ENCODE measurements around the gene STAG1. TPM values are rescaled to one million over a fixed set of nuclear protein-coding genes. Genes with fewer than 3 reads are reported as not detected.
"Not testable (repeated sequence)": the region's sequence is repeated elsewhere in the genome, so short reads cannot be mapped to it uniquely, and the experiment has no call there.

Gene STAG1
- polyA plus RNA-seq, 1 donor from 2014 or later: 30.8 TPM

DNA sequence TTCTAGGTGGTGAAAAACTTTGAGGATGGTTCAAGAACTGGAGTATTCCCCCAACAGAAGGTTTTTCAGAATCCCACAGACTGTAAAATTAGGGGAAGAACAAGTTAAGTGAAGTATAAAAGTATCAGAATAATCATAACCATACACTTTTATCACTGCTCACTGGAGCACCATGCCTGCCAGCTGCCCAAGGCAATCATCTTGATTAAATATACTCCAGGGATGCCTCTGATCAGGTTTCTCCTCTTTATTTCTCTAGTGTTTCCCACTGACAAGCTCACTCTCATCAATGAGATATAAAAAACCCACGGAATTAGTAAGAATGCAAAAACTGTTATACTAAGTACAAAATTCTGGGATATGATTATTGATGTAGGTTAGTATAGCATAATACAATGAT lies 108.0 kb downstream of the STAG1 start:
- Histone ChIP-seq H3K36me3 (ENCODE audit: insufficient read depth, low read length) (no peaks in the 10 kb centered on the region), H3F3A (ENCODE audit: insufficient read depth, low read length, poor library complexity, severe bottlenecking) (no peaks in the 10 kb centered on the region), H3K27me3 (ENCODE audit: insufficient read depth, low read depth, low read length) (no peaks in the 10 kb centered on the region), H4K20me1 (ENCODE audit: insufficient read depth) (no peaks in the 10 kb centered on the region), H2AFZ (ENCODE audit: low read depth, low read length) (no peak overlapping the region), H3K27ac (ENCODE audit: low read length) (no peak overlapping the region), H3K4me2 (ENCODE audit: low read length) (no peak overlapping the region), H3K4me3 (ENCODE audit: low read length) (no peak overlapping the region), H3K79me2 (replicated peaks; ENCODE audit: insufficient read depth, low read length) (peaks cover 39% of the 10 kb centered on the region), H3K9me3 (ENCODE audit: low read length) (no peaks in the 10 kb centered on the region), H3K9me2 (ENCODE audit: insufficient read depth, low read length) (no peaks in the 10 kb centered on the region), H3K9ac (ENCODE audit: low read length) (no peak overlapping the region)
- no peak for TF ChIP-seq EP300 (conservative IDR thresholded peaks at IDR 0.05; ENCODE audit: poor library complexity, severe bottlenecking)
- TF ChIP-seq TAF1 (IDR thresholded peaks at IDR 0.05; ENCODE audit: low read depth): no peak
- TF ChIP-seq, protein P1, sequence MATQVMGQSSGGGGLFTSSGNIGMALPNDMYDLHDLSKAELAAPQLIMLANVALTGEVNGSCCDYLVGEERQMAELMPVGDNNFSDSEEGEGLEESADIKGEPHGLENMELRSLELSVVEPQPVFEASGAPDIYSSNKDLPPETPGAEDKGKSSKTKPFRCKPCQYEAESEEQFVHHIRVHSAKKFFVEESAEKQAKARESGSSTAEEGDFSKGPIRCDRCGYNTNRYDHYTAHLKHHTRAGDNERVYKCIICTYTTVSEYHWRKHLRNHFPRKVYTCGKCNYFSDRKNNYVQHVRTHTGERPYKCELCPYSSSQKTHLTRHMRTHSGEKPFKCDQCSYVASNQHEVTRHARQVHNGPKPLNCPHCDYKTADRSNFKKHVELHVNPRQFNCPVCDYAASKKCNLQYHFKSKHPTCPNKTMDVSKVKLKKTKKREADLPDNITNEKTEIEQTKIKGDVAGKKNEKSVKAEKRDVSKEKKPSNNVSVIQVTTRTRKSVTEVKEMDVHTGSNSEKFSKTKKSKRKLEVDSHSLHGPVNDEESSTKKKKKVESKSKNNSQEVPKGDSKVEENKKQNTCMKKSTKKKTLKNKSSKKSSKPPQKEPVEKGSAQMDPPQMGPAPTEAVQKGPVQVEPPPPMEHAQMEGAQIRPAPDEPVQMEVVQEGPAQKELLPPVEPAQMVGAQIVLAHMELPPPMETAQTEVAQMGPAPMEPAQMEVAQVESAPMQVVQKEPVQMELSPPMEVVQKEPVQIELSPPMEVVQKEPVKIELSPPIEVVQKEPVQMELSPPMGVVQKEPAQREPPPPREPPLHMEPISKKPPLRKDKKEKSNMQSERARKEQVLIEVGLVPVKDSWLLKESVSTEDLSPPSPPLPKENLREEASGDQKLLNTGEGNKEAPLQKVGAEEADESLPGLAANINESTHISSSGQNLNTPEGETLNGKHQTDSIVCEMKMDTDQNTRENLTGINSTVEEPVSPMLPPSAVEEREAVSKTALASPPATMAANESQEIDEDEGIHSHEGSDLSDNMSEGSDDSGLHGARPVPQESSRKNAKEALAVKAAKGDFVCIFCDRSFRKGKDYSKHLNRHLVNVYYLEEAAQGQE (IDR thresholded peaks at IDR 0.05; ENCODE audit: borderline replicate concordance): no peak
- TF ChIP-seq POLR2AphosphoS5 (IDR thresholded peaks at IDR 0.05): no peak
- TF ChIP-seq, protein P2, sequence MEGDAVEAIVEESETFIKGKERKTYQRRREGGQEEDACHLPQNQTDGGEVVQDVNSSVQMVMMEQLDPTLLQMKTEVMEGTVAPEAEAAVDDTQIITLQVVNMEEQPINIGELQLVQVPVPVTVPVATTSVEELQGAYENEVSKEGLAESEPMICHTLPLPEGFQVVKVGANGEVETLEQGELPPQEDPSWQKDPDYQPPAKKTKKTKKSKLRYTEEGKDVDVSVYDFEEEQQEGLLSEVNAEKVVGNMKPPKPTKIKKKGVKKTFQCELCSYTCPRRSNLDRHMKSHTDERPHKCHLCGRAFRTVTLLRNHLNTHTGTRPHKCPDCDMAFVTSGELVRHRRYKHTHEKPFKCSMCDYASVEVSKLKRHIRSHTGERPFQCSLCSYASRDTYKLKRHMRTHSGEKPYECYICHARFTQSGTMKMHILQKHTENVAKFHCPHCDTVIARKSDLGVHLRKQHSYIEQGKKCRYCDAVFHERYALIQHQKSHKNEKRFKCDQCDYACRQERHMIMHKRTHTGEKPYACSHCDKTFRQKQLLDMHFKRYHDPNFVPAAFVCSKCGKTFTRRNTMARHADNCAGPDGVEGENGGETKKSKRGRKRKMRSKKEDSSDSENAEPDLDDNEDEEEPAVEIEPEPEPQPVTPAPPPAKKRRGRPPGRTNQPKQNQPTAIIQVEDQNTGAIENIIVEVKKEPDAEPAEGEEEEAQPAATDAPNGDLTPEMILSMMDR (IDR thresholded peaks at IDR 0.05; ENCODE audit: poor library complexity, severe bottlenecking): no peak
- TF ChIP-seq EZH2 (IDR thresholded peaks at IDR 0.05; ENCODE audit: borderline replicate concordance, insufficient read depth, low read length, poor library complexity, severe bottlenecking): no peak
- TF ChIP-seq MXI1 (conservative IDR thresholded peaks at IDR 0.05; ENCODE audit: poor library complexity, severe bottlenecking): no peak
- TF ChIP-seq RAD21 (conservative IDR thresholded peaks at IDR 0.05): no peak
- no peak for TF ChIP-seq SMC3 (conservative IDR thresholded peaks at IDR 0.05; ENCODE audit: poor library complexity)

DNA sequence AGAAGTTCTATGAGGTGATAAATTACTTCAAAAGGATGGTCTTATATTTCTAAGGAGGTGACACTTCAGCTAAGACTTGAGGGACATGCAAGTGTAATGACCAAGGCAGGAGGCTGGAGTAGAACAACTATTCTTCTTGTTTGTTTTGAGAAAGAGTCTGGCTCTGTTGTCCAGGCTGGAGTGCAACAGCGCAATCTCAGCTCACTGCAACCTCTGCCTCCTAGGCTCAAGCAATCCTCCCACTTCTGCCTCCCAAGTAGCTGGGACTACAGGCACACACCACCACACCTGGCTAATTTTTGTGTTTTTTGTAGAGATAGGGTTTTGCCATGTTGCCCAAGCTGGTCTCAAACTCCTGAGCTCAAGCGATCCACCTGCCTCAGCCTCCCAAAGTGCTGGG lies 108.8 kb downstream of the STAG1 start:
- not testable (repeated sequence) for H3K4me2 ChIP-seq (ENCODE audit: low read length); H3F3A ChIP-seq (ENCODE audit: insufficient read depth, low read length, poor library complexity, severe bottlenecking); H3K36me3 ChIP-seq (ENCODE audit: insufficient read depth, low read length); H4K20me1 ChIP-seq (ENCODE audit: insufficient read depth); H3K9me2 ChIP-seq (ENCODE audit: insufficient read depth, low read length); H2AFZ ChIP-seq (ENCODE audit: low read depth, low read length); H3K4me3 ChIP-seq (ENCODE audit: low read length); H3K27ac ChIP-seq (ENCODE audit: low read length); H3K27me3 ChIP-seq (ENCODE audit: insufficient read depth, low read depth, low read length); H3K9me3 ChIP-seq (ENCODE audit: low read length); H3K9ac ChIP-seq (ENCODE audit: low read length)
- H3K79me2 ChIP-seq (replicated peaks; ENCODE audit: insufficient read depth, low read length): peaks cover 39% of the 10 kb centered on the region

DNA sequence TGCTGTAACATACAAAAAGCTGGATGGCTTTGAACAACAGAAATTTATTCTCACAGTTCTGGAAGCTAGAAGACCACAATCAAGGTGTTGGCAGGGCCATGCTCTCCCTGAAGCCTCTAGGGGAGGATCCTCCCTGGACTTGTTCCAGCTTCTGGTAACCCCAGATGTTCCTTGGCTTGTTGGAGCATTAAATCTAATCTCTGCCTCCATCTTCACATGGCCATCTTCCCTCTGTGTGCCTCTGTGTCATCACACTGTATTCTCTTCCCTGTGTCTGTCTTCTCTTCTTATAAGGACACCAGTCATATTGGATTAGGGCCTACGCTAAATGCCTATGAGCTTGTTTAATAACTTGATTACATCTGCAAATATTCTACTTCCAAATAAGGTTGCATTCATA lies 109.5 kb downstream of the STAG1 start:
- Histone ChIP-seq H3K9me3 (ENCODE audit: low read length) (no peaks in the 10 kb centered on the region), H4K20me1 (ENCODE audit: insufficient read depth) (no peaks in the 10 kb centered on the region), H3K4me3 (ENCODE audit: low read length) (no peak overlapping the region), H3K27ac (ENCODE audit: low read length) (no peak overlapping the region), H3K27me3 (ENCODE audit: insufficient read depth, low read depth, low read length) (no peaks in the 10 kb centered on the region), H3K9ac (ENCODE audit: low read length) (no peak overlapping the region), H3K4me2 (ENCODE audit: low read length) (no peak overlapping the region), H3F3A (ENCODE audit: insufficient read depth, low read length, poor library complexity, severe bottlenecking) (no peaks in the 10 kb centered on the region), H3K79me2 (replicated peaks; ENCODE audit: insufficient read depth, low read length) (peaks cover 38% of the 10 kb centered on the region), H3K9me2 (ENCODE audit: insufficient read depth, low read length) (no peaks in the 10 kb centered on the region), H3K36me3 (ENCODE audit: insufficient read depth, low read length) (no peaks in the 10 kb centered on the region), H2AFZ (ENCODE audit: low read depth, low read length) (no peak overlapping the region)
- no peak for TF ChIP-seq EP300 (conservative IDR thresholded peaks at IDR 0.05; ENCODE audit: poor library complexity, severe bottlenecking)
- TF ChIP-seq EZH2 (IDR thresholded peaks at IDR 0.05; ENCODE audit: borderline replicate concordance, insufficient read depth, low read length, poor library complexity, severe bottlenecking): no peak
- TF ChIP-seq POLR2AphosphoS5 (IDR thresholded peaks at IDR 0.05): no peak
- TF ChIP-seq MXI1 (conservative IDR thresholded peaks at IDR 0.05; ENCODE audit: poor library complexity, severe bottlenecking): no peak

Data from neural cell (in vitro differentiated cells).